Thoracic aorta (tissue), 2 donors: ENCODE measurements around the gene SNTA1. TPM values are rescaled to one million over a fixed set of nuclear protein-coding genes. Genes with fewer than 3 reads are reported as not detected.

Experiments used
- ATAC-seq: fragments of 150-250 bp; one replicate; pipeline ENCODE4 v1.8.0; 2017; ENCODE audit warnings: low read depth; ENCODE audit not compliant: insufficient number of reproducible peaks, low FRiP score
- DNase-seq: peaks from one replicate; pipeline ENCODE4 v3.0.0-alpha.2; 2020; ENCODE audit warnings: low spot score
- H3K27ac ChIP-seq, 2 donors: fragments of 200-600 bp; sonication (generic); 1 replicate in 1 of 2; 2 replicates in 1 of 2; pipeline ENCODE4 v1.5.1; 2016; ENCODE audit warnings: mild to moderate bottlenecking in 2 of 2, moderate library complexity in 2 of 2
- H3K27me3 ChIP-seq: fragments of 200-600 bp; sonication (generic); replicated peaks from 2 replicates; pipeline ENCODE4 v1.6.0; 2016; ENCODE audit warnings: mild to moderate bottlenecking; ENCODE audit not compliant: insufficient read depth
- H3K36me3 ChIP-seq: fragments of 200-600 bp; sonication (generic); one replicate; pipeline ENCODE4 v1.5.1; 2016
- H3K4me1 ChIP-seq, 2 donors: fragments of 200-600 bp; sonication (generic); 1 replicate in 1 of 2; 2 replicates in 1 of 2; pipeline versions ENCODE4 v1.5.1 to v1.6.0; 2016; ENCODE audit warnings: low read depth in 2 of 2, mild to moderate bottlenecking in 1 of 2; ENCODE audit not compliant: control insufficient read depth in 1 of 2
- H3K4me3 ChIP-seq: fragments of 200-600 bp; sonication (generic); 2 replicates; pipeline ENCODE4 v1.5.1; 2016; ENCODE audit warnings: mild to moderate bottlenecking
- H3K9me3 ChIP-seq: fragments of 200-600 bp; sonication (generic); 2 replicates; pipeline ENCODE4 v1.5.1; 2016
- total RNA-seq, 2 donors: library from RNA; depleted of rRNA; stranded (reverse); fragments of >200 nt; gene quantifications; one replicate each; pipeline versions ENCODE4 v1.1.0 to v1.2.3, GENCODE V29; 2016
- TF ChIP-seq, protein P1 (sequence below): fragments of 200-600 bp; sonication (generic); IDR thresholded peaks from one replicate; pipeline ENCODE4 v1.5.1; 2019; ENCODE audit warnings: antibody characterized with exemption

SNTA1 gene
- total RNA-seq, 2 donors from 2014 or later, result 62.6 to 108 TPM

GRCh38 chr20:33386673-33387072 lies 56.9 kb downstream of the SNTA1 start:
- no peak for DNase-seq

DNA sequence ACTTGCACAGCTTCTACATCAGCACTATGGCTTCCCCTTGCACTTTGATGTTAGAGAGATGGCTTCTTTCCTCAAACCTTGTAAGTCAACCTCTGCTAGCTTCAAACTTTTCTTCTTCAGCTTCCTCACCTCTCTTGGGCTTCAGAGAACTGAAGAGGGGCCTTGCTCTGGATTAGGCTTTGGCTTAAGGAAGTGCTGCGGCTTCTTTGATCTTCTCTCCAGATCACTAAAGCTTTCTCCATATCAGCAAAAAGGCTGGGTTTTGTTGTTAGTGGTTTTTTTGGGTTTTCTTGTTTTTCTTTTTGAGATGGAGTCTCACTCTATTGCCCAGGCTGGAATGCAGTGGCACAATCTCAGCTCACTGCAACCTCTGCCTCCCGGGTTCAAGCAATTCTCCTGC lies 66.2 kb downstream of the SNTA1 start:
- Histone ChIP-seq H3K36me3 (peaks cover 42% of the 10 kb centered on the region), H3K27ac (no peak overlapping the region), H3K27me3 (no peaks in the 10 kb centered on the region), H3K9me3 (no peaks in the 10 kb centered on the region), H3K4me3 (no peak overlapping the region), H3K4me1 (no peaks in the 10 kb centered on the region)
- DNase-seq (no peak), ATAC-seq (no peak)
- TF ChIP-seq, protein P1, sequence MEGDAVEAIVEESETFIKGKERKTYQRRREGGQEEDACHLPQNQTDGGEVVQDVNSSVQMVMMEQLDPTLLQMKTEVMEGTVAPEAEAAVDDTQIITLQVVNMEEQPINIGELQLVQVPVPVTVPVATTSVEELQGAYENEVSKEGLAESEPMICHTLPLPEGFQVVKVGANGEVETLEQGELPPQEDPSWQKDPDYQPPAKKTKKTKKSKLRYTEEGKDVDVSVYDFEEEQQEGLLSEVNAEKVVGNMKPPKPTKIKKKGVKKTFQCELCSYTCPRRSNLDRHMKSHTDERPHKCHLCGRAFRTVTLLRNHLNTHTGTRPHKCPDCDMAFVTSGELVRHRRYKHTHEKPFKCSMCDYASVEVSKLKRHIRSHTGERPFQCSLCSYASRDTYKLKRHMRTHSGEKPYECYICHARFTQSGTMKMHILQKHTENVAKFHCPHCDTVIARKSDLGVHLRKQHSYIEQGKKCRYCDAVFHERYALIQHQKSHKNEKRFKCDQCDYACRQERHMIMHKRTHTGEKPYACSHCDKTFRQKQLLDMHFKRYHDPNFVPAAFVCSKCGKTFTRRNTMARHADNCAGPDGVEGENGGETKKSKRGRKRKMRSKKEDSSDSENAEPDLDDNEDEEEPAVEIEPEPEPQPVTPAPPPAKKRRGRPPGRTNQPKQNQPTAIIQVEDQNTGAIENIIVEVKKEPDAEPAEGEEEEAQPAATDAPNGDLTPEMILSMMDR, result no peak

More at GRCh38 chr20:33386673-33387072, 56.9 kb downstream of the SNTA1 start:
- no peaks in the 10 kb centered on the region for H3K9me3 ChIP-seq
- H3K27ac ChIP-seq, result no peak overlapping the region
- H3K4me3 ChIP-seq, result no peak overlapping the region
- no peaks in the 10 kb centered on the region for H3K4me1 ChIP-seq
- ATAC-seq, result no peak
- TF ChIP-seq, protein P1, result no peak
- H3K36me3 ChIP-seq, result peaks cover 28% of the 10 kb centered on the region
- no peaks in the 10 kb centered on the region for H3K27me3 ChIP-seq

- H3K36me3 ChIP-seq, result peaks cover 56% of the 10 kb centered on the region
- no peak overlapping the region for H3K27ac ChIP-seq
- TF ChIP-seq, protein P1, result no peak
These were observed 69.6 kb downstream of the SNTA1 start for GRCh38 chr20:33373735-33374605.

DNA sequence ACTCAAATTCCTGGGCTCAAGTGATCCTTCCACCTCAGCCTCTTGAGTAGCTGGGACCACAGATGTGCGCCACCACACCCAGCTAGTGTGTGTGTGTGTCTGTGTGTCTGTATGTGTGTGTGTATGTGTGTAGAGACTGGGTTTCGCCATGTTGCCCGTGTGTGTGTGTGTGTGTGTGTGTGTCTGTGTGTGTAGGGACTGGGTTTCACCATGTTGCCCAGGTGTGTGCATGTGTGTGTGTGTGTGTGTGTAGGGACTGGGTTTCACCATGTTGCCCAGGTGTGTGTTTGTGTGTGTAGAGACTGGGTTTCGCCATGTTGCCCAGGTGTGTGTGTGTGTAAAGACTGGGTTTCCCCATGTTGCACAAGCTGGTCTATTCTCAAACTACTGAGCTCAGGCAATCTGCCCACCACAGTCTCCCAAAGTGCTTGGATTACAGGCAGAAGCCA lies 70.5 kb downstream of the SNTA1 start:
- no peak for DNase-seq
- Histone ChIP-seq H3K27ac (no peak overlapping the region), H3K9me3 (no peaks in the 10 kb centered on the region), H3K36me3 (peaks cover 53% of the 10 kb centered on the region), H3K4me3 (no peak overlapping the region), H3K27me3 (no peaks in the 10 kb centered on the region), H3K4me1 (no peaks in the 10 kb centered on the region)
- ATAC-seq, result no peak
- TF ChIP-seq, protein P1, result no peak

More at GRCh38 chr20:33373735-33374605, 69.6 kb downstream of the SNTA1 start:
- Histone ChIP-seq H3K4me3 (no peak overlapping the region), H3K4me1 (no peaks in the 10 kb centered on the region), H3K27me3 (no peaks in the 10 kb centered on the region), H3K9me3 (no peaks in the 10 kb centered on the region)
- ATAC-seq (no peak), DNase-seq (no peak)

DNA sequence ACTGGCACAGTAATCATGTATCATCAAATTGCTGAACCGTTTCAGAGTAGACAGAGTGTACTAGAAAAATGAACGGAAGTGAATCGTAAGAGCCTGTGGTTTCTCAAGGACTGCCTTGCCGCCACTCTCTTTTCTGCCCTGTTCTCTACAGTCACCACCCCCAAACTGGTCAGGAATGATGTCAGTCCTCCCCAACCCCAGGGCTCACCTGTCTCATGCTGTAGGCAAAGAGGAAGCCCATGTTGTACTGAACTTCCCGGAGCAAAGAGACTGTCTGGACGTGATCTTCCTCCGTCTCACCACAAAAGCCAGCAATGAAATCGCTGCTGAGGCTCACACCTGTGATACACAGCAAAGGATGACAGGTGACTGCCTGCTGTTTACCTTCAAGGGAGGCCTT lies 73.3 kb downstream of the SNTA1 start:
- ATAC-seq (no peak), DNase-seq (no peak)
- no peak overlapping the region for H3K27ac ChIP-seq

More for the DNA sequence above, 73.3 kb downstream of the SNTA1 start:
- TF ChIP-seq, protein P1, result no peak
- Histone ChIP-seq H3K27me3 (no peaks in the 10 kb centered on the region), H3K36me3 (peaks cover 61% of the 10 kb centered on the region), H3K4me1 (no peaks in the 10 kb centered on the region), H3K4me3 (no peak overlapping the region), H3K9me3 (no peaks in the 10 kb centered on the region)
